GM12878 (cell line): Measurements from ENCODE around the gene CXXC1. TPM values are rescaled to one million over a fixed set of nuclear protein-coding genes. Genes with fewer than 3 reads are reported as not detected.
A peak's percentile ranks its signal among the peaks of the same experiment; 100 is the strongest.

ENCODE experiments used
- ATAC-seq: fragments of 200-7000 bp; cut with Tn5 transposase; 3 replicates; pipeline ENCODE4 v1.9.1; 2020; ENCODE audit warnings: mild to moderate bottlenecking, moderate library complexity
- BruUV-seq: library from RNA; stranded (reverse); fragments of 400-500 nt; replicated peaks from 2 replicates; lab custom pipeline; 2021; lab: Mats Ljungman, UMichigan
- CTCF ChIA-PET: fragments of 300-600 bp; sonication (Branson Sonifier 250); formaldehyde crosslinking; extraction: SDS; loops from one replicate; lab custom pipeline; 2021; ENCODE audit warnings: inconsistent platforms; lab: Yijun Ruan, JAX
- POLR2A ChIA-PET: fragments of 350-600 bp; formaldehyde crosslinking; extraction: SDS; loops from one replicate; lab custom pipeline; 2021; ENCODE audit warnings: inconsistent platforms; lab: Charles Lee
- RAD21 ChIA-PET: fragments of 300-600 bp; sonication (Branson Sonifier 250); formaldehyde crosslinking; loops from one replicate; lab custom pipeline; 2023; ENCODE audit warnings: antibody characterized with exemption; ENCODE audit not compliant: unreplicated experiment; lab: Charles Lee
- SMC1A ChIA-PET: fragments of 300-600 bp; sonication (Branson Sonifier 250); formaldehyde crosslinking; loops from one replicate; lab custom pipeline; 2023; ENCODE audit not compliant: unreplicated experiment, uncharacterized antibody; lab: Charles Lee
- DNase-seq: peaks from one replicate; pipeline ENCODE4 v3.0.0-alpha.2; 2011; ENCODE audit warnings: low read depth, low spot score
- FAIRE-seq: peaks from 3 replicates; lab custom pipeline; 2011; peaks lifted over from hg19 to GRCh38; lab: Jason Lieb, UNC
- H2AFZ ChIP-seq: 2 replicates; pipeline ENCODE4 v1.6.0; 2011; ENCODE audit warnings: low read depth, low read length, control low read depth; ENCODE audit not compliant: control insufficient read depth
- H3K27ac ChIP-seq: 2 replicates; pipeline ENCODE4 v1.5.1; 2011; ENCODE audit warnings: control low read depth; ENCODE audit not compliant: control insufficient read depth, insufficient read depth
- H3K27me3 ChIP-seq, 2 experiments: replicated peaks in 1 of 2; 2 replicates each; pipeline versions ENCODE4 v1.6.0 to v1.6.1; 2011; ENCODE audit warnings: low read length in 1 of 2; ENCODE audit not compliant: control insufficient read depth in 2 of 2, insufficient read depth in 2 of 2
- H3K36me3 ChIP-seq, 2 experiments: 2 replicates each; pipeline ENCODE4 v1.5.1; 2011; ENCODE audit warnings: low read length in 1 of 2; ENCODE audit not compliant: control insufficient read depth in 2 of 2, insufficient read depth in 2 of 2
- H3K4me1 ChIP-seq: 2 replicates; pipeline ENCODE4 v1.6.1; 2011; ENCODE audit warnings: mild to moderate bottlenecking, low read length, moderate library complexity, mixed read lengths; ENCODE audit not compliant: control insufficient read depth, insufficient read depth
- H3K4me2 ChIP-seq: 2 replicates; pipeline ENCODE4 v1.6.0; 2011; ENCODE audit warnings: control low read depth; ENCODE audit not compliant: control insufficient read depth, insufficient read depth
- H3K4me3 ChIP-seq: fragments of 200-600 bp; sonication (generic); 2 replicates; pipeline ENCODE4 v1.5.1; 2016
- H3K79me2 ChIP-seq: 2 replicates; pipeline ENCODE4 v1.6.0; 2011; ENCODE audit warnings: low read length; ENCODE audit not compliant: control insufficient read depth, insufficient read depth
- H3K9ac ChIP-seq: 2 replicates; pipeline ENCODE4 v1.8.0; 2011; ENCODE audit warnings: low read length, control low read depth, mixed read lengths; ENCODE audit not compliant: control insufficient read depth, insufficient read depth
- H3K9me3 ChIP-seq: replicated peaks from 3 replicates; pipeline ENCODE4 v1.5.1; 2011; ENCODE audit warnings: mild to moderate bottlenecking, low read length; ENCODE audit not compliant: control insufficient read depth, insufficient read depth
- H4K20me1 ChIP-seq: 2 replicates; pipeline ENCODE4 v1.6.0; 2011; ENCODE audit not compliant: control insufficient read depth, insufficient read depth
- BACH1 ChIP-seq: fragments of 450-650 bp; IDR thresholded peaks from 2 replicates; pipeline ENCODE4 v1.6.1; 2017; ENCODE audit warnings: mild to moderate bottlenecking, borderline replicate concordance
- BMI1 ChIP-seq: fragments of 450-650 bp; IDR thresholded peaks from 2 replicates; pipeline ENCODE4 v1.6.1; 2016; ENCODE audit warnings: mild to moderate bottlenecking, moderate library complexity, borderline replicate concordance
- CHD1 ChIP-seq: IDR thresholded peaks from 2 replicates; pipeline ENCODE4 v1.6.1; 2012; ENCODE audit warnings: low read depth, low read length, improper control_type of control experiment
- CHD4 ChIP-seq: fragments of 200-600 bp; sonication (generic); IDR thresholded peaks from 2 replicates; pipeline ENCODE4 v1.6.1; 2016; ENCODE audit warnings: mild to moderate bottlenecking
- DPF2 ChIP-seq: fragments of 450-650 bp; IDR thresholded peaks from 2 replicates; pipeline ENCODE4 v1.6.1; 2017; ENCODE audit warnings: mild to moderate bottlenecking
- E2F4 ChIP-seq: IDR thresholded peaks from 2 replicates; pipeline ENCODE4 v1.6.1; 2012; ENCODE audit warnings: low read depth, low read length, improper control_type of control experiment
- FOXK2 ChIP-seq: fragments of 450-650 bp; IDR thresholded peaks from 2 replicates; pipeline ENCODE4 v1.6.1; 2017; ENCODE audit warnings: mild to moderate bottlenecking, moderate library complexity
- HCFC1 ChIP-seq: fragments of 150-350 bp; IDR thresholded peaks from 2 replicates; pipeline ENCODE4 v1.6.1; 2014; ENCODE audit warnings: low read length
- HDAC2 ChIP-seq: fragments of 200-600 bp; sonication (generic); IDR thresholded peaks from 2 replicates; pipeline ENCODE4 v1.6.1; 2017
- IRF5 ChIP-seq: fragments of 450-650 bp; IDR thresholded peaks from 2 replicates; pipeline ENCODE4 v1.6.1; 2017; ENCODE audit warnings: borderline replicate concordance
- NFYA ChIP-seq: IDR thresholded peaks from 2 replicates; pipeline ENCODE4 v1.6.1; 2011; ENCODE audit warnings: low read depth, mild to moderate bottlenecking, low read length, improper control_type of control experiment, borderline replicate concordance
- RAD21 ChIP-seq: IDR thresholded peaks from 2 replicates; pipeline ENCODE4 v1.6.1; 2011; ENCODE audit warnings: mild to moderate bottlenecking, low read depth, low read length, moderate library complexity; ENCODE audit not compliant: insufficient read depth
- RELA ChIP-seq: fragments of 450-650 bp; IDR thresholded peaks from 2 replicates; pipeline ENCODE4 v1.8.0; 2014; ENCODE audit warnings: borderline replicate concordance; ENCODE audit not compliant: partially characterized antibody
- RFX5 ChIP-seq: IDR thresholded peaks from 2 replicates; pipeline ENCODE4 v1.6.1; 2011; ENCODE audit warnings: low read depth, low read length, improper control_type of control experiment
- RUNX3 ChIP-seq: IDR thresholded peaks from 2 replicates; pipeline ENCODE4 v1.6.1; 2012; ENCODE audit warnings: low read length, inconsistent platforms
- SMC3 ChIP-seq: IDR thresholded peaks from 2 replicates; pipeline ENCODE4 v1.6.1; 2011; ENCODE audit warnings: low read length, improper control_type of control experiment, borderline replicate concordance
- SREBF1 ChIP-seq: IDR thresholded peaks from 2 replicates; pipeline ENCODE4 v1.6.1; 2012; ENCODE audit warnings: mild to moderate bottlenecking, low read length
- STAT3 ChIP-seq: IDR thresholded peaks from 2 replicates; pipeline ENCODE4 v1.6.1; 2011; ENCODE audit warnings: low read depth, low read length, improper control_type of control experiment
- ZNF274 ChIP-seq: IDR thresholded peaks from one replicate; pipeline ENCODE4 v1.8.0; 2011; ENCODE audit not compliant: insufficient read length, insufficient read depth
- ZNF592 ChIP-seq: fragments of 450-650 bp; IDR thresholded peaks from 2 replicates; pipeline ENCODE4 v1.6.1; 2017; ENCODE audit warnings: mild to moderate bottlenecking, moderate library complexity
- WGBS: methylation state at CpG from one replicate; pipeline ENCODE4 v1.1.6; 2016; ENCODE audit warnings: low lambda C conversion rate; ENCODE audit not compliant: insufficient replicate concordance, insufficient coverage; ENCODE audit errors: missing lambda C conversion rate; 5-methylcytosine and 5-hydroxymethylcytosine counted together
- in situ Hi-C: fragments of 300-500 bp; cut with MboI; formaldehyde crosslinking; loops from 9 replicates; pipeline ENCODE4 v1.14.3; 2018; ENCODE audit warnings: mixed read lengths
- intact Hi-C: fragments of 100-400 bp; cut with micrococcal nuclease; formaldehyde crosslinking; loops from one replicate; pipeline ENCODE4 v1.14.2; 2022; ENCODE audit not compliant: unreplicated experiment
- polyA plus RNA-seq, 11 experiments: library from polyadenylated mRNA; depleted of rRNA in 4 of 11; unstranded in 6 of 11; stranded (reverse) in 5 of 11; fragments of >200 nt; fragmentation: Nextera tagmentation in 4 of 11; fragmentation: Illumina TruSeq in 1 of 11; extraction: Ambion mirVana in 4 of 11; extraction: Trizol in 1 of 11; gene quantifications; 1 replicate in 1 of 11; 2 replicates in 10 of 11; pipeline versions ENCODE4 v1.2.1 to v1.2.3, GENCODE V29; 2011 to 2016; ENCODE audit warnings: inconsistent platforms in 2 of 11, missing spikeins in 2 of 11, low read depth in 1 of 11
- total RNA-seq, 4 experiments: library from RNA; depleted of rRNA in 3 of 4; stranded (reverse); fragments of >200 nt in 3 of 4; fragmentation: Illumina TruSeq in 1 of 4; extraction: Trizol in 1 of 4; gene quantifications; 2 replicates each; pipeline versions ENCODE4 v1.2.1 to v1.2.3, GENCODE V29; 2013 to 2021

The CXXC1 gene
- total and polyA plus RNA-seq, 10 of the 15 experiments (the other 5 are each of a cell fraction or from before 2014, with no cell fraction given), result 9.2 to 180 (median 93.8) TPM

- peaks cover 22% of the 10 kb centered on the region for H3K4me1 ChIP-seq
- no TSS peak for BruUV-seq
- H3K27ac ChIP-seq, result peak within 1 kb of the TSS; percentile 83
- ChIA-PET CTCF (interaction anchor here (1.0 to 6.6 kb wide), 6 partner anchors 12 to 239 kb away, joined by 3 to 101 read pairs (median 12); partner anchors contain the start of gene MBD1), RAD21 (interaction anchor here (0.8 to 4.6 kb wide), 6 partner anchors 15 to 93 kb away, joined by 3 to 51 read pairs (median 3); partner anchors contain the start of gene MBD1), POLR2A (interaction anchor here (0.7 to 1.8 kb wide), 5 partner anchors 15 to 108 kb away, joined by 3 to 8 read pairs (median 4); partner anchors contain the start of genes MBD1 and SKA1), SMC1A (interaction anchor here (0.9 to 6.5 kb wide), 10 partner anchors 12 to 299 kb away, joined by 3 to 85 read pairs (median 4); partner anchors contain the start of gene MBD1)
- H3K4me3 ChIP-seq, result peak within 1 kb of the TSS; percentile 63
- in situ Hi-C loops (loop anchor here (10.0 kb wide), 1 partner anchor 771 kb away; the partner anchor contains the start of gene RPL17), intact Hi-C loops (loop anchor here (2.0 to 5.0 kb wide), 4 partner anchors 15 to 259 kb away; partner anchors contain the start of gene MBD1)
- ATAC-seq (peak; percentile 90), FAIRE-seq (peak; percentile 85), DNase-seq (peak; percentile 57)
- H4K20me1 ChIP-seq, result no peaks in the 10 kb centered on the region
- H3K9ac ChIP-seq, result peak within 1 kb of the TSS; percentile 12; the same call in 1 of the 2 replicates
- H3K79me2 ChIP-seq, result no peaks in the 10 kb centered on the region
- peak within 1 kb of the TSS; percentile 85 for H2AFZ ChIP-seq
- peaks cover 2 to 10% of the 10 kb centered on the region in 2 experiments for H3K36me3 ChIP-seq
- WGBS, result 1% methylated on average over 35 of the region's 37 CpGs
- no peaks in the 10 kb centered on the region; a peak in 1 of 4 replicates for H3K27me3 ChIP-seq
- peak within 1 kb of the TSS; percentile 44 for H3K4me2 ChIP-seq
- H3K9me3 ChIP-seq, result no peaks in the 10 kb centered on the region
- TF ChIP-seq FOXK2 (no peak), CHD1 (no peak), SMC3 (no peak), ZNF592 (no peak), DPF2 (peak; percentile 52; the same call in 1 of the 2 replicates), SREBF1 (no peak), HDAC2 (no peak), RUNX3 (peak; percentile 60), STAT3 (no peak), CHD4 (no peak), RAD21 (no peak), RFX5 (no peak), IRF5 (no peak), BMI1 (peak; percentile 98), ZNF274 (no peak), NFYA (no peak), HCFC1 (peak; percentile 63), BACH1 (peak; percentile 38; the same call in 1 of the 2 replicates), E2F4 (no peak), RELA (no peak)
Observed at GRCh38 chr18:50266248-50266704, 21.2 kb downstream of the CXXC1 start, which contains the start of gene CFAP53. Gene CFAP53, minus strand, starts transcription at chr18:50266495. Its CDS starts 91 bp downstream, at chr18:50266404.
